H9 (cell line): ENCODE results near the gene GPR183. TPM values are rescaled to one million over a fixed set of nuclear protein-coding genes. Genes with fewer than 3 reads are reported as not detected.

Source experiments
- DNase-seq: peaks from one replicate; pipeline ENCODE4 v3.0.0-alpha.2; 2017
- H2AFZ ChIP-seq: one replicate; pipeline ENCODE4 v1.6.1; 2013; ENCODE audit warnings: mild to moderate bottlenecking, low read length, control low read depth, moderate library complexity
- H2AK5ac ChIP-seq: 2 replicates; pipeline ENCODE4 v1.6.1; 2013; ENCODE audit warnings: low read length, control low read depth, mixed read lengths; ENCODE audit not compliant: insufficient read length
- H2BK120ac ChIP-seq: one replicate; pipeline ENCODE4 v1.6.1; 2013; ENCODE audit warnings: low read depth, mild to moderate bottlenecking, low read length, control low read depth, inconsistent platforms; ENCODE audit not compliant: poor library complexity, severe bottlenecking
- H2BK12ac ChIP-seq: 2 replicates; pipeline ENCODE4 v1.6.1; 2013; ENCODE audit warnings: low read length, control low read depth, mixed read lengths, low read depth; ENCODE audit not compliant: insufficient read length
- H2BK15ac ChIP-seq: 2 replicates; pipeline ENCODE4 v1.6.1; 2013; ENCODE audit warnings: low read depth, low read length, control low read depth
- H2BK20ac ChIP-seq: one replicate; pipeline ENCODE4 v1.6.1; 2013; ENCODE audit warnings: low read depth, mild to moderate bottlenecking, low read length, control low read depth, inconsistent platforms; ENCODE audit not compliant: poor library complexity, severe bottlenecking
- H2BK5ac ChIP-seq: 2 replicates; pipeline ENCODE4 v1.6.1; 2013; ENCODE audit warnings: low read length, control low read depth, mixed read lengths; ENCODE audit not compliant: insufficient read length
- H3K14ac ChIP-seq: 2 replicates; pipeline ENCODE4 v1.6.1; 2013; ENCODE audit warnings: low read length, control low read depth; ENCODE audit not compliant: insufficient read depth
- H3K18ac ChIP-seq: 2 replicates; pipeline ENCODE4 v1.6.1; 2013; ENCODE audit warnings: low read depth, mild to moderate bottlenecking, mixed read lengths, low read length, control low read depth; ENCODE audit not compliant: insufficient read length
- H3K23ac ChIP-seq: 2 replicates; pipeline ENCODE4 v1.6.1; 2013; ENCODE audit warnings: low read length, control low read depth, mixed read lengths, low read depth; ENCODE audit not compliant: insufficient read length
- H3K23me2 ChIP-seq: 2 replicates; pipeline ENCODE4 v1.6.1; 2013; ENCODE audit warnings: low read depth, mild to moderate bottlenecking, mixed read lengths, low read length, control low read depth; ENCODE audit not compliant: insufficient read length, poor library complexity, severe bottlenecking
- H3K27ac ChIP-seq: 2 replicates; pipeline ENCODE4 v1.5.1; 2013; ENCODE audit warnings: low read length, control low read depth, mixed read lengths, low read depth; ENCODE audit not compliant: insufficient read length
- H3K27me3 ChIP-seq: 2 replicates; pipeline ENCODE4 v1.6.1; 2013; ENCODE audit warnings: low read length, control low read depth, inconsistent platforms; ENCODE audit not compliant: insufficient read depth
- H3K4ac ChIP-seq: 2 replicates; pipeline ENCODE4 v1.6.1; 2013; ENCODE audit warnings: low read depth, mild to moderate bottlenecking, control low read depth, inconsistent platforms, low read length, moderate library complexity
- H3K4me1 ChIP-seq: 2 replicates; pipeline ENCODE4 v1.6.1; 2013; ENCODE audit warnings: low read length, control low read depth, inconsistent platforms; ENCODE audit not compliant: insufficient read depth
- H3K4me2 ChIP-seq: 2 replicates; pipeline ENCODE4 v1.6.1; 2013; ENCODE audit warnings: low read length, control low read depth, mixed read lengths; ENCODE audit not compliant: insufficient read length, insufficient read depth
- H3K56ac ChIP-seq: 2 replicates; pipeline ENCODE4 v1.6.1; 2013; ENCODE audit warnings: low read depth, mild to moderate bottlenecking, mixed read lengths, low read length, control low read depth; ENCODE audit not compliant: insufficient read length
- H3K79me1 ChIP-seq: 2 replicates; pipeline ENCODE4 v1.6.1; 2013; ENCODE audit warnings: low read depth, mild to moderate bottlenecking, moderate library complexity, low read length, control low read depth, inconsistent platforms; ENCODE audit not compliant: insufficient read depth, poor library complexity, severe bottlenecking
- H3K79me2 ChIP-seq: 2 replicates; pipeline ENCODE4 v1.6.1; 2013; ENCODE audit warnings: low read length, control low read depth, inconsistent platforms; ENCODE audit not compliant: insufficient read depth
- H3K9ac ChIP-seq: 2 replicates; pipeline ENCODE4 v1.6.1; 2013; ENCODE audit warnings: low read length, control low read depth, mixed read lengths; ENCODE audit not compliant: insufficient read length; ENCODE audit errors: extremely low read depth
- H3K9me3 ChIP-seq: one replicate; pipeline ENCODE4 v1.6.1; 2013; ENCODE audit warnings: low read depth, low read length, inconsistent platforms; ENCODE audit not compliant: control insufficient read depth
- H3T11ph ChIP-seq: one replicate; pipeline ENCODE4 v1.6.1; 2013; ENCODE audit warnings: mild to moderate bottlenecking, low read length, control low read depth, inconsistent platforms
- H4K20me1 ChIP-seq: one replicate; pipeline ENCODE4 v1.6.1; 2013; ENCODE audit not compliant: control insufficient read depth, insufficient read length, insufficient read depth
- H4K5ac ChIP-seq: 2 replicates; pipeline ENCODE4 v1.6.1; 2013; ENCODE audit warnings: low read depth, mild to moderate bottlenecking, mixed read lengths, low read length, control low read depth; ENCODE audit not compliant: insufficient read length
- H4K8ac ChIP-seq: replicated peaks from 2 replicates; pipeline ENCODE4 v1.6.1; 2013; ENCODE audit warnings: low read length, control low read depth, mixed read lengths, low read depth; ENCODE audit not compliant: insufficient read length
- H4K91ac ChIP-seq: 2 replicates; pipeline ENCODE4 v1.6.1; 2013; ENCODE audit warnings: low read depth, mild to moderate bottlenecking, moderate library complexity, mixed read lengths, low read length, control low read depth; ENCODE audit not compliant: insufficient read length
- H3K27ac Mint-ChIP-seq, 3 experiments: 2 replicates in 2 of 3; 3 replicates in 1 of 3; pipeline ENCODE4 v1.8.0; 2020 to 2021; ENCODE audit warnings: mixed read lengths in 3 of 3, mild to moderate bottlenecking in 1 of 3, moderate library complexity in 1 of 3
- H3K27me3 Mint-ChIP-seq: 2 replicates; pipeline ENCODE4 v1.8.0; 2021; ENCODE audit warnings: low read depth, mild to moderate bottlenecking, moderate library complexity, mixed read lengths
- H3K36me3 Mint-ChIP-seq, 3 experiments: 2 replicates in 2 of 3; 3 replicates in 1 of 3; pipeline ENCODE4 v1.8.0; 2020 to 2021; ENCODE audit warnings: low read depth in 3 of 3, mixed read lengths in 3 of 3; ENCODE audit not compliant: insufficient read depth in 1 of 3
- H3K4me1 Mint-ChIP-seq, 2 experiments: 2 replicates each; pipeline ENCODE4 v1.8.0; 2020; ENCODE audit warnings: mixed read lengths in 2 of 2
- H3K4me3 Mint-ChIP-seq, 2 experiments: 2 replicates in 1 of 2; 3 replicates in 1 of 2; pipeline ENCODE4 v1.8.0; 2020 to 2021; ENCODE audit warnings: mild to moderate bottlenecking in 2 of 2, mixed read lengths in 2 of 2, moderate library complexity in 1 of 2
- H3K9me3 Mint-ChIP-seq, 2 experiments: 2 replicates in 1 of 2; 3 replicates in 1 of 2; pipeline ENCODE4 v1.8.0; 2020; ENCODE audit warnings: mild to moderate bottlenecking in 2 of 2, mixed read lengths in 2 of 2, moderate library complexity in 1 of 2
- CTCF ChIP-seq: fragments of 200-600 bp; sonication (generic); conservative IDR thresholded peaks from 3 replicates; pipeline ENCODE4 v1.8.0; 2021; ENCODE audit warnings: antibody characterized with exemption, mild to moderate bottlenecking
- WGBS: extraction: QIAGEN DNeasy Blood & Tissue Kit; methylation state at CpG from one replicate; pipeline ENCODE4 v1.1.7; 2013; ENCODE audit warnings: missing lambda C conversion rate, low lambda C conversion rate, mixed read lengths; ENCODE audit not compliant: insufficient read length; ENCODE audit errors: extremely low coverage; 5-methylcytosine and 5-hydroxymethylcytosine counted together
- total RNA-seq: library from RNA; stranded (reverse); gene quantifications from 2 replicates; pipeline ENCODE4 v1.2.1, GENCODE V29; 2021

GPR183 gene
- total RNA-seq, 1 experiment from 2014 or later = not detected

GRCh38 chr13:99316657-99317256, 9.6 kb upstream of the GPR183 start:
- Histone ChIP-seq H3K4me2 (no peak overlapping the region), H3K56ac (no peak overlapping the region), H3K23ac (no peak overlapping the region), H2BK12ac (no peak overlapping the region), H3K9ac (no peak overlapping the region), H3K79me2 (peaks cover 2% of the 10 kb centered on the region; the same call in 1 of the 2 replicates), H2BK5ac (no peak overlapping the region), H3K18ac (no peak overlapping the region), H4K91ac (no peak overlapping the region), H2AFZ (no peak overlapping the region), H3T11ph (no peak overlapping the region), H3K23me2 (no peaks in the 10 kb centered on the region), H3K27me3 (peaks cover 3% of the 10 kb centered on the region; the same call in 1 of the 2 replicates), H3K79me1 (no peaks in the 10 kb centered on the region), H4K8ac (no peak overlapping the region), H3K9me3 (no peaks in the 10 kb centered on the region), H4K5ac (no peak overlapping the region), H4K20me1 (no peaks in the 10 kb centered on the region), H3K27ac (no peak overlapping the region), H2BK120ac (no peak overlapping the region), H3K4me1 (no peaks in the 10 kb centered on the region; the same call in 1 of the 2 replicates), H3K14ac (no peak overlapping the region), H3K4ac (no peak overlapping the region), H2BK20ac (no peak overlapping the region), H2AK5ac (no peak overlapping the region), H2BK15ac (no peak overlapping the region)
- Mint-ChIP-seq H3K4me1 (peaks cover 20 to 22% of the 10 kb centered on the region in 2 experiments), H3K27ac (no peak overlapping the region; a peak in 1 of 7 replicates), H3K4me3 (no peak overlapping the region), H3K9me3 (no peaks in the 10 kb centered on the region), H3K27me3 (no peaks in the 10 kb centered on the region), H3K36me3 (peaks cover 9 to 12% (median 9%) of the 10 kb centered on the region in 3 experiments)
- DNase-seq = no peak
- WGBS = no CpG with 5 or more reads among the region's 6 CpGs
- no peak for TF ChIP-seq CTCF
